Measurements from ENCODE around the gene LY6G5C.

DNA sequence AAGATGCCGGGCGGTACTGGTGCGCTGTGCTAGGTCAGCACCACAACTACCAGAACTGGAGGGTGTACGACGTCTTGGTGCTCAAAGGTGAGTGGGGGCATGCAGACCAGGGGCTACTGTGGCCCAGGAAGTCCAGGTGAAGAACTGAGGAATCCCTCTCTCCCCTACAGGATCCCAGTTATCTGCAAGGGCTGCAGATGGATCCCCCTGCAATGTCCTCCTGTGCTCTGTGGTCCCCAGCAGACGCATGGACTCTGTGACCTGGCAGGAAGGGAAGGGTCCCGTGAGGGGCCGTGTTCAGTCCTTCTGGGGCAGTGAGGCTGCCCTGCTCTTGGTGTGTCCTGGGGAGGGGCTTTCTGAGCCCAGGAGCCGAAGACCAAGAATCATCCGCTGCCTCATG is 26.8 kb upstream of the LY6G5C start:
- TF ChIP-seq, protein P1, sequence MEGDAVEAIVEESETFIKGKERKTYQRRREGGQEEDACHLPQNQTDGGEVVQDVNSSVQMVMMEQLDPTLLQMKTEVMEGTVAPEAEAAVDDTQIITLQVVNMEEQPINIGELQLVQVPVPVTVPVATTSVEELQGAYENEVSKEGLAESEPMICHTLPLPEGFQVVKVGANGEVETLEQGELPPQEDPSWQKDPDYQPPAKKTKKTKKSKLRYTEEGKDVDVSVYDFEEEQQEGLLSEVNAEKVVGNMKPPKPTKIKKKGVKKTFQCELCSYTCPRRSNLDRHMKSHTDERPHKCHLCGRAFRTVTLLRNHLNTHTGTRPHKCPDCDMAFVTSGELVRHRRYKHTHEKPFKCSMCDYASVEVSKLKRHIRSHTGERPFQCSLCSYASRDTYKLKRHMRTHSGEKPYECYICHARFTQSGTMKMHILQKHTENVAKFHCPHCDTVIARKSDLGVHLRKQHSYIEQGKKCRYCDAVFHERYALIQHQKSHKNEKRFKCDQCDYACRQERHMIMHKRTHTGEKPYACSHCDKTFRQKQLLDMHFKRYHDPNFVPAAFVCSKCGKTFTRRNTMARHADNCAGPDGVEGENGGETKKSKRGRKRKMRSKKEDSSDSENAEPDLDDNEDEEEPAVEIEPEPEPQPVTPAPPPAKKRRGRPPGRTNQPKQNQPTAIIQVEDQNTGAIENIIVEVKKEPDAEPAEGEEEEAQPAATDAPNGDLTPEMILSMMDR (IDR thresholded peaks at IDR 0.05), result no peak
- no peak for TF ChIP-seq POLR2A (IDR thresholded peaks at IDR 0.05)

All from thyroid gland (tissue), 4 donors.